Ascending aorta (tissue), 2 donors: ENCODE measurements around the gene RPS6KA2. TPM values are rescaled to one million over a fixed set of nuclear protein-coding genes. Genes with fewer than 3 reads are reported as not detected.

Experiments
- DNase-seq, 2 donors: peaks; one replicate each; pipeline ENCODE4 v3.0.0-alpha.2; 2019; ENCODE audit warnings: low spot score in 2 of 2
- H3K27ac ChIP-seq, 2 donors: fragments of 200-600 bp; sonication (generic); one replicate each; pipeline ENCODE4 v1.5.1; 2016 to 2017; ENCODE audit warnings: mild to moderate bottlenecking in 1 of 2
- H3K27me3 ChIP-seq: fragments of 200-600 bp; sonication (generic); one replicate; pipeline ENCODE4 v1.5.1; 2017
- H3K36me3 ChIP-seq, 2 donors: fragments of 200-600 bp; sonication (generic); one replicate each; pipeline ENCODE4 v1.5.1; 2016
- H3K4me1 ChIP-seq, 2 donors: fragments of 200-600 bp; sonication (generic); one replicate each; pipeline ENCODE4 v1.5.1; 2016 to 2017; ENCODE audit warnings: mild to moderate bottlenecking in 1 of 2
- H3K4me3 ChIP-seq, 2 donors: fragments of 200-600 bp; sonication (generic); one replicate each; pipeline ENCODE4 v1.5.1; 2016 to 2017; ENCODE audit warnings: mild to moderate bottlenecking in 1 of 2
- H3K9me3 ChIP-seq, 2 donors: fragments of 200-600 bp; sonication (generic); one replicate each; pipeline ENCODE4 v1.5.1; 2016
- intact Hi-C: fragments of 100-400 bp; cut with DNase I; formaldehyde crosslinking; loops from one replicate; pipeline ENCODE4 v1.15.1; 2023
- total RNA-seq: library from RNA; depleted of rRNA; stranded (reverse); fragments of >200 nt; gene quantifications from one replicate; pipeline ENCODE4 v1.1.0, GENCODE V29; 2016
- TF ChIP-seq, protein P1 (sequence below), 3 experiments: fragments of 200-600 bp in 2 of 3; fragments of 450-650 bp in 1 of 3; sonication (generic) in 2 of 3; IDR thresholded peaks; one replicate each; pipeline ENCODE4 v1.5.1; 2016 to 2019; ENCODE audit warnings: antibody characterized with exemption in 3 of 3, mild to moderate bottlenecking in 1 of 3, moderate library complexity in 1 of 3

The RPS6KA2 gene
- total RNA-seq, 1 donor from 2014 or later = 196 TPM

DNA sequence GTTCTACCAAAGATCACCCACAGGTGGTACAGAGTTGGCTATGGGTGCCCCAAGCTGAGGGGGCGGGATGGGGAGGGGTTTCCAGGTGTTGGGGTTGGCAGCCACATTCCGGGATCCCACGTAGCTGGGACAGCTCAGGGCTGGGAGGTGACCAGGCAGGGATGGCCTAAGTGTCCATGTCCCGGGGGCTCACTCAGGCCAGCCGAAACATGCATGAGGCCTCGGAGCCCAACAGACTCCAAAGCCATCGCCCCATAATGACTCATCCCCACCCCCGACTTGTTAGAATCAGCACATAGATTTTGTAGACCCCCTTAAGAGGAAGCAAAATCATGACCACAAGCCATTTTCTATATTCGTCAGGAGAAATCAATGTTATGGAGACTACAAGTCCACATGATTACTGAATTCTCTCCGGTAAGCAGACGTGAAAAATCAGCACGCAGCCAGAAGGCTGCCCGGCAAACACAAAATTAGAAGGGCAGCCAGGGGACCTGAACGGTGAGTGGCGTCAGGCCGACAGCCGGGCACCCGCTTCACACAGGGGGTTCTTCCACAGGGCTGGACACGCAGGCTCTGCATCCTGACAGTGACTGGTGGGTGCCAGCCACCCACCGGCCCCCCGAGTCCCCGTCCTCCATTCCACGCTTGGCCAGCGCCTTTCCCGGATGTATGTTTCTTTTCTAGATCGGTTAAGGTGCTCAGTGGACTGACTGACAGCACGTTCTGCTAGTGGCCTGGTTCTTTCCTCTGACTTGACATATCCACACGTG lies 121.7 kb downstream of the RPS6KA2 start:
- Histone ChIP-seq H3K4me3 (no peak overlapping the region), H3K36me3 (peaks cover 6 to 45% of the 10 kb centered on the region in 2 donors), H3K27me3 (no peaks in the 10 kb centered on the region), H3K4me1 (no peaks in the 10 kb centered on the region), H3K27ac (no peak overlapping the region), H3K9me3 (no peaks in the 10 kb centered on the region)
- intact Hi-C loops = no loop called here
- TF ChIP-seq, protein P1, sequence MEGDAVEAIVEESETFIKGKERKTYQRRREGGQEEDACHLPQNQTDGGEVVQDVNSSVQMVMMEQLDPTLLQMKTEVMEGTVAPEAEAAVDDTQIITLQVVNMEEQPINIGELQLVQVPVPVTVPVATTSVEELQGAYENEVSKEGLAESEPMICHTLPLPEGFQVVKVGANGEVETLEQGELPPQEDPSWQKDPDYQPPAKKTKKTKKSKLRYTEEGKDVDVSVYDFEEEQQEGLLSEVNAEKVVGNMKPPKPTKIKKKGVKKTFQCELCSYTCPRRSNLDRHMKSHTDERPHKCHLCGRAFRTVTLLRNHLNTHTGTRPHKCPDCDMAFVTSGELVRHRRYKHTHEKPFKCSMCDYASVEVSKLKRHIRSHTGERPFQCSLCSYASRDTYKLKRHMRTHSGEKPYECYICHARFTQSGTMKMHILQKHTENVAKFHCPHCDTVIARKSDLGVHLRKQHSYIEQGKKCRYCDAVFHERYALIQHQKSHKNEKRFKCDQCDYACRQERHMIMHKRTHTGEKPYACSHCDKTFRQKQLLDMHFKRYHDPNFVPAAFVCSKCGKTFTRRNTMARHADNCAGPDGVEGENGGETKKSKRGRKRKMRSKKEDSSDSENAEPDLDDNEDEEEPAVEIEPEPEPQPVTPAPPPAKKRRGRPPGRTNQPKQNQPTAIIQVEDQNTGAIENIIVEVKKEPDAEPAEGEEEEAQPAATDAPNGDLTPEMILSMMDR (IDR thresholded peaks at IDR 0.05) = no peak
- DNase-seq = no peak

DNA sequence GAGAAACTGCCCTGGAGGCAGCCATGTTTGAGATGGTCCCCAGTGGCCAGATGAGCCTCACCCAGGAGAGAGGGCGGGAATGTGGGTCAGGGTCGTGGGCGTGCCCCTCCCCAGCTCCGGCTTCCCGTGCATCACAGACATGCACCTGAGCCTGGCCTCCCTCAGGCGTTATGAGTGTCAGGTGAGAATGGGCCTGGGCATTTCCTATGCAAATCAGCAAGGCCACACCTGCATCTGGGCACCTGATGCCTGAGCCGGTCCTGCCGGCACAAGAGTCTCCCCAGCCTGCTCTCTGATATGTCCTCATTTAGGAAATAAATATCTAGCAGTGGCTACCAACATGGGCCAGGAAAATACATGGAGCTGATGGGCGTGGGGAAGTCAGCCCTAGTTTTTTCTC lies 123.0 kb downstream of the RPS6KA2 start:
- intact Hi-C loops = no loop called here
- peaks cover 5 to 44% of the 10 kb centered on the region in 2 donors for H3K36me3 ChIP-seq
- no peak for DNase-seq

DNA sequence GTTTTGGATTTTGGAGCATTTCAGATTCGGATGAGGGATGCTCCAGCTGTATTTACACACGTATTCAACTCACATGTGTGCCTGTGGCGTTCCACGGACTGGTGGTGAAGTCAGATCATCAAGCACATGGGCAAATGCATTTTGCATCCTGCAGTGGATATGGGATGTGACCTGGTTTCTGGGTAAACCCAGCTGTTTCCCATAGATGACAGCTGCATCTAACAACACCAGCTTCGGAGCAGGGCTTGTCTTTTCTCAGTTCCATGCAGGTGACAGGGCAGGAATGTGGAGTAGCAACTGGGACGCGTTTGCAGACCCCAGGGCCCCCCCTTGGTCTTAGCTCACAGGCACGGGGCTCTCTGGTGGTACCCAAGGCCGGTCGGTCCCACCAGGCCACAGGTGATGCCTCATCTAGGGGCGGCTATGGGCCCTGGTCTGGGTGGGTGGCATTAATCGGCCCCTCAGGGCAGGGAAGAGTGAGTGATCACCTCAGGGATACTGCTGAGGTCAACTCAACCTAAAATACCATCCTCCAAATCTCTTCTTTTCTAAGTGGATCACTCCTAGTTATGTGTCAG lies 123.8 kb downstream of the RPS6KA2 start:
- Histone ChIP-seq H3K9me3 (no peaks in the 10 kb centered on the region), H3K36me3 (peaks cover 4 to 41% of the 10 kb centered on the region in 2 donors), H3K4me1 (no peaks in the 10 kb centered on the region), H3K27me3 (no peaks in the 10 kb centered on the region), H3K4me3 (no peak overlapping the region), H3K27ac (no peak overlapping the region)
- TF ChIP-seq, protein P1 (IDR thresholded peaks at IDR 0.05) = no peak
- intact Hi-C loops = no loop called here
- no peak for DNase-seq

More for the DNA sequence above, 123.0 kb downstream of the RPS6KA2 start:
- no peaks in the 10 kb centered on the region for H3K9me3 ChIP-seq
- H3K27me3 ChIP-seq = no peaks in the 10 kb centered on the region
- H3K27ac ChIP-seq = no peak overlapping the region
- H3K4me1 ChIP-seq = no peaks in the 10 kb centered on the region
- no peak overlapping the region for H3K4me3 ChIP-seq
- TF ChIP-seq, protein P1 (IDR thresholded peaks at IDR 0.05) = no peak

DNA sequence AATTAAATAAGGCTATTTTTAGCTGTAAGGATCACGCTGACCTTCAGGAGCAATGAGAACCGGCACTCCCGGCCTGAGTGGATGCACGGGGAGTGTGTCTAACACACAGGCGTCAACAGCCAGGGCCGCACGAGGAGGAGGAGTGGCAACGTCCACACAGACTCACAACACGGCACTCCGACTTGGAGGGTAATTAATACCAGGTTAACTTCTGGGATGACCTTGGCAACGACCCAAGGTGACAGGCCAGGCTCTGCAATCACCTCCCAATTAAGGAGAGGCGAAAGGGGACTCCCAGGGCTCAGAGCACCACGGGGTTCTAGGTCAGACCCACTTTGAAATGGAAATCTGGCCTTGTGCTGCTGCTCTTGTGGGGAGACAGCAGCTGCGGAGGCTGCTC lies 124.6 kb downstream of the RPS6KA2 start:
- DNase-seq = no peak
- no peaks in the 10 kb centered on the region for H3K9me3 ChIP-seq
- TF ChIP-seq, protein P1 (IDR thresholded peaks at IDR 0.05) = no peak
- no peaks in the 10 kb centered on the region for H3K27me3 ChIP-seq
- no peak overlapping the region for H3K27ac ChIP-seq
- intact Hi-C loops = no loop called here
- no peaks in the 10 kb centered on the region for H3K4me1 ChIP-seq
- no peak overlapping the region for H3K4me3 ChIP-seq
- H3K36me3 ChIP-seq = peaks cover 4 to 44% of the 10 kb centered on the region in 2 donors

DNA sequence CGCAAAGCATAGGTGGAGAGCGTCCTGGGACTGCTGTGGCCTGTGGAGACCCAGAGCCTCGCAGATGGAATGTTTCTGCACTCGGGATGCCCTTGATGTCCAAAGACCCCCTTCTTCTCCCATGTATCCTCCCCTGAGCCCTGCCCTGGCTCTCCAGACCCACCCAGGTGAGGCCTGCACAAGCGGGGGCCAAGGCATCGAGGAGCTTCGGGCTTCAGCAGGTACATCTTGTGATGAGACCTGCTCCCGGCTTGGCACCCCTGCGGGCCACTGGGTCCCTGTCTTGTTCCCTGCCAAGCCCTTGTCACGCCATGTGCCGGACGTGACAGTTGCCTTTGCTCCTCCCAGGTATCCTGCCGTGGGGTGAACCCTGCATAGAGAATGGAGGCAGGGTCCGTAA lies 125.8 kb downstream of the RPS6KA2 start:
- TF ChIP-seq, protein P1 (IDR thresholded peaks at IDR 0.05) = no peak
- DNase-seq = no peak
- intact Hi-C loops = no loop called here
- Histone ChIP-seq H3K9me3 (no peaks in the 10 kb centered on the region), H3K4me1 (no peaks in the 10 kb centered on the region), H3K36me3 (peaks cover 9 to 41% of the 10 kb centered on the region in 2 donors), H3K4me3 (no peak overlapping the region), H3K27me3 (no peaks in the 10 kb centered on the region), H3K27ac (no peak overlapping the region)
